Heart left ventricle (tissue), 16 donors: ENCODE measurements around the gene CLEC18C. TPM values are rescaled to one million over a fixed set of nuclear protein-coding genes. Genes with fewer than 3 reads are reported as not detected.
"Not testable (repeated sequence)": the region's sequence is repeated elsewhere in the genome, so short reads cannot be mapped to it uniquely, and the experiment has no call there.

ENCODE experiments used
- ATAC-seq, 4 donors: fragments of 200-7000 bp; cut with Tn5 transposase; one replicate each; pipeline ENCODE4 v1.9.1; 2020 to 2022; ENCODE audit warnings: moderate library complexity in 4 of 4, mild to moderate bottlenecking in 3 of 4, moderate number of reproducible peaks in 1 of 4
- DNase-seq, 5 donors: peaks; one replicate each; pipeline ENCODE4 v3.0.0-alpha.2; 2020
- H3K27ac ChIP-seq, 12 donors: fragments of 200-600 bp; sonication (generic) in 4 of 12; one replicate each; pipeline versions ENCODE4 v1.5.0 to v1.8.0; 2016 to 2022; ENCODE audit warnings: mild to moderate bottlenecking in 2 of 12
- H3K27me3 ChIP-seq, 9 donors: fragments of 200-600 bp; sonication (generic) in 2 of 9; one replicate each; pipeline versions ENCODE4 v1.5.1 to v1.8.0; 2016 to 2022; ENCODE audit warnings: mild to moderate bottlenecking in 3 of 9
- H3K36me3 ChIP-seq, 9 donors: fragments of 200-600 bp; sonication (generic) in 2 of 9; one replicate each; pipeline versions ENCODE4 v1.5.0 to v1.8.0; 2018 to 2022; ENCODE audit warnings: mild to moderate bottlenecking in 2 of 9
- H3K4me1 ChIP-seq, 12 donors: fragments of 200-600 bp; sonication (generic) in 4 of 12; one replicate each; pipeline versions ENCODE4 v1.5.0 to v1.8.0; 2016 to 2022; ENCODE audit warnings: mild to moderate bottlenecking in 3 of 12
- H3K4me3 ChIP-seq, 12 donors: fragments of 200-600 bp; sonication (generic) in 4 of 12; one replicate each; pipeline versions ENCODE4 v1.5.0 to v1.8.0; 2017 to 2022; ENCODE audit warnings: mild to moderate bottlenecking in 9 of 12, moderate library complexity in 4 of 12
- H3K9me3 ChIP-seq, 12 donors: fragments of 200-600 bp; sonication (generic) in 4 of 12; one replicate each; pipeline versions ENCODE4 v1.5.0 to v1.8.0; 2016 to 2022; ENCODE audit warnings: mild to moderate bottlenecking in 1 of 12
- POLR2A ChIP-seq, 2 donors: fragments of 450-650 bp; IDR thresholded peaks; one replicate each; pipeline ENCODE4 v1.6.1; 2017; ENCODE audit warnings: antibody characterized with exemption in 2 of 2, mild to moderate bottlenecking in 2 of 2, moderate library complexity in 2 of 2
- WGBS, 4 donors: extraction: QIAGEN DNeasy Blood & Tissue Kit in 2 of 4; methylation state at CpG; one replicate each; pipeline versions ENCODE4 v1.1.5 to v1.1.7; 2013 to 2018; 5-methylcytosine and 5-hydroxymethylcytosine counted together
- intact Hi-C, 10 donors: fragments of 100-400 bp; cut with DNase I; formaldehyde crosslinking; loops; one replicate each; pipeline versions ENCODE4 v1.11.1 to v1.14.2; 2022
- polyA plus RNA-seq, 2 donors: library from polyadenylated mRNA; stranded (reverse); fragments of 200-250 nt; gene quantifications; one replicate each; pipeline ENCODE4 v1.2.3, GENCODE V29; 2013
- total RNA-seq, 9 donors: library from RNA; depleted of rRNA in 2 of 9; stranded (reverse); fragments of >200 nt in 2 of 9; fragmentation: NEBNext Ultra II Directional in 3 of 9; extraction: Animal tissue kit (Norgen Biotek cat#: 25700) in 3 of 9; gene quantifications; one replicate each; pipeline versions ENCODE4 v1.1.0 to v1.2.4, GENCODE V29; 2016 to 2023
- TF ChIP-seq, protein P1 (sequence below), 12 donors: fragments of 200-600 bp; sonication (generic) in 4 of 12; IDR thresholded peaks; one replicate each; pipeline versions ENCODE4 v1.5.0 to v1.8.0; 2018 to 2022; ENCODE audit warnings: antibody characterized with exemption in 12 of 12, mild to moderate bottlenecking in 5 of 12
- donor health status: ischemic (EF 13 %, LVEDD 7.1; RV severe dilation, severe dysfunction).
- donor health status: healthy with polysubstance abuse.
- donor health status: DM: no; HTN: yes; CAD: no.
- donor health status: DM: no; HTN: no; CAD: no.
- donor health status: ischemic (EF 25% LVEDD 6.9; RV normal size, moderate dysfunction).
- donor health status: ischemic (EF 25% LVEDD 5.7; RV mildly dilated, moderate dysfunction).
- donor health status: healthy.
- donor health status: DM: yes; HTN: yes; CAD: no.
- donor health status: ischemic (EF 35%, LVEDD 5.7; RV mildly dilated, moderate dysfunction).
- donor health status: nonischemic (EF 11% LVEDD 7.7; RV severe dilation, severe dysfunction).
- donor health status: DM: yes; HTN: yes; CAD: no.
- donor health status: PGD.
- donor health status: ischemic (EF 29% LVEDD 5.4; RV normal size, mild dysfunction).
- donor health status: nonischemic (EF 23%, LVEDD 6.1; RV moderate dilation, normal function).

The CLEC18C gene
- total and polyA plus RNA-seq, 11 donors, result 0.09 to 0.34 (median 0.14) TPM; not detected in 5

- peaks cover 18 to 84% (median 81%) of the 10 kb centered on the region in 9 donors for H3K36me3 ChIP-seq
- H3K4me1 ChIP-seq, H3K9me3 ChIP-seq, ATAC-seq, H3K27me3 ChIP-seq, intact Hi-C loops, H3K27ac ChIP-seq, H3K4me3 ChIP-seq, DNase-seq: not testable (repeated sequence)
- WGBS, 4 donors, result 95 to 98% (median 96%) methylated on average over 8 of the region's 8 CpGs
These were observed 24.3 kb upstream of the CLEC18C start for GRCh38 chr16:70149296-70149695.

GRCh38 chr16:70151391-70151790, 22.2 kb upstream of the CLEC18C start:
- intact Hi-C loops, result loop anchor here in 2 of 10 donors (10.0 kb wide), 2 partner anchors 113 to 123 kb away; no protein-coding TSS in a partner anchor
- ATAC-seq, result no peak
- no peaks in the 10 kb centered on the region for H3K4me1 ChIP-seq

GRCh38 chr16:70151941-70152509, 21.6 kb upstream of the CLEC18C start:
- 82 to 94% (median 86%) methylated on average over 17 of the region's 17 CpGs for WGBS, 4 donors

More at GRCh38 chr16:70151391-70151790, 22.2 kb upstream of the CLEC18C start:
- no peak overlapping the region for H3K27ac ChIP-seq
- no peak for TF ChIP-seq POLR2A (IDR thresholded peaks at IDR 0.05)
- TF ChIP-seq, protein P1, sequence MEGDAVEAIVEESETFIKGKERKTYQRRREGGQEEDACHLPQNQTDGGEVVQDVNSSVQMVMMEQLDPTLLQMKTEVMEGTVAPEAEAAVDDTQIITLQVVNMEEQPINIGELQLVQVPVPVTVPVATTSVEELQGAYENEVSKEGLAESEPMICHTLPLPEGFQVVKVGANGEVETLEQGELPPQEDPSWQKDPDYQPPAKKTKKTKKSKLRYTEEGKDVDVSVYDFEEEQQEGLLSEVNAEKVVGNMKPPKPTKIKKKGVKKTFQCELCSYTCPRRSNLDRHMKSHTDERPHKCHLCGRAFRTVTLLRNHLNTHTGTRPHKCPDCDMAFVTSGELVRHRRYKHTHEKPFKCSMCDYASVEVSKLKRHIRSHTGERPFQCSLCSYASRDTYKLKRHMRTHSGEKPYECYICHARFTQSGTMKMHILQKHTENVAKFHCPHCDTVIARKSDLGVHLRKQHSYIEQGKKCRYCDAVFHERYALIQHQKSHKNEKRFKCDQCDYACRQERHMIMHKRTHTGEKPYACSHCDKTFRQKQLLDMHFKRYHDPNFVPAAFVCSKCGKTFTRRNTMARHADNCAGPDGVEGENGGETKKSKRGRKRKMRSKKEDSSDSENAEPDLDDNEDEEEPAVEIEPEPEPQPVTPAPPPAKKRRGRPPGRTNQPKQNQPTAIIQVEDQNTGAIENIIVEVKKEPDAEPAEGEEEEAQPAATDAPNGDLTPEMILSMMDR (IDR thresholded peaks at IDR 0.05), result no peak
- no peak overlapping the region for H3K4me3 ChIP-seq
- no peak for DNase-seq
- no peaks in the 10 kb centered on the region for H3K9me3 ChIP-seq
- WGBS, 4 donors, result 88 to 92% (median 91%) methylated on average over 2 of the region's 2 CpGs
- no peaks in the 10 kb centered on the region for H3K27me3 ChIP-seq
- H3K36me3 ChIP-seq, result peaks cover 14 to 90% (median 87%) of the 10 kb centered on the region in 9 donors

GRCh38 chr16:70152578-70153302, 20.8 kb upstream of the CLEC18C start:
- ATAC-seq, result no peak
- WGBS, 4 donors, result 95 to 98% (median 95%) methylated on average over 13 of the region's 13 CpGs
- no peak overlapping the region for H3K4me3 ChIP-seq
- H3K27me3 ChIP-seq, result no peaks in the 10 kb centered on the region
- intact Hi-C loops, result loop anchor here in 2 of 10 donors (10.0 kb wide), 2 partner anchors 112 to 122 kb away; no protein-coding TSS in a partner anchor
- H3K36me3 ChIP-seq, result peaks cover 14 to 100% (median 97%) of the 10 kb centered on the region in 9 donors
- TF ChIP-seq, protein P1 (IDR thresholded peaks at IDR 0.05), result no peak
- no peak for TF ChIP-seq POLR2A (IDR thresholded peaks at IDR 0.05)
- DNase-seq, result no peak
- H3K27ac ChIP-seq, result no peak overlapping the region
- no peaks in the 10 kb centered on the region for H3K9me3 ChIP-seq
- no peaks in the 10 kb centered on the region for H3K4me1 ChIP-seq

More at GRCh38 chr16:70151941-70152509, 21.6 kb upstream of the CLEC18C start:
- no peaks in the 10 kb centered on the region for H3K4me1 ChIP-seq
- no peak overlapping the region for H3K4me3 ChIP-seq
- ATAC-seq, result no peak
- no peak overlapping the region for H3K27ac ChIP-seq
- TF ChIP-seq POLR2A (IDR thresholded peaks at IDR 0.05), result no peak
- DNase-seq, result no peak
- no peaks in the 10 kb centered on the region for H3K27me3 ChIP-seq
- intact Hi-C loops, result loop anchor here in 2 of 10 donors (10.0 kb wide), 2 partner anchors 113 to 123 kb away; no protein-coding TSS in a partner anchor
- H3K36me3 ChIP-seq, result peaks cover 14 to 96% (median 93%) of the 10 kb centered on the region in 9 donors
- H3K9me3 ChIP-seq, result no peaks in the 10 kb centered on the region

GRCh38 chr16:70154736-70155135, 18.9 kb upstream of the CLEC18C start:
- H3K27me3 ChIP-seq, H3K4me3 ChIP-seq, ATAC-seq, H3K4me1 ChIP-seq, H3K27ac ChIP-seq, H3K9me3 ChIP-seq, DNase-seq: not testable (repeated sequence)
- peaks cover 18 to 100% (median 100%) of the 10 kb centered on the region in 9 donors for H3K36me3 ChIP-seq
- WGBS, 4 donors, result 92 to 97% (median 96%) methylated on average over 10 of the region's 10 CpGs
- intact Hi-C loops, result loop anchor here in 2 of 10 donors (10.0 kb wide), 2 partner anchors 110 to 120 kb away; no protein-coding TSS in a partner anchor
